OCI-LY1 (cell line): ENCODE measurements around the gene ZNF800.
"Not testable (repeated sequence)": the region's sequence is repeated elsewhere in the genome, so short reads cannot be mapped to it uniquely, and the experiment has no call there.

Experiments used
- EZH2 ChIP-seq: fragments of 200-600 bp; sonication (generic), shearing (Covaris generic); IDR thresholded peaks from 2 replicates; pipeline ENCODE4 v1.8.0; 2017; ENCODE audit warnings: borderline replicate concordance, mixed run types, mild to moderate bottlenecking, antibody characterized with exemption, low read length, moderate library complexity, mixed read lengths
- TF ChIP-seq, protein P1 (sequence below): fragments of 200-600 bp; sonication (generic), shearing (Covaris generic); IDR thresholded peaks from 2 replicates; pipeline ENCODE4 v1.5.1; 2017; ENCODE audit warnings: mild to moderate bottlenecking, antibody characterized with exemption, low read length, moderate library complexity, mixed read lengths

- TF ChIP-seq, protein P1, sequence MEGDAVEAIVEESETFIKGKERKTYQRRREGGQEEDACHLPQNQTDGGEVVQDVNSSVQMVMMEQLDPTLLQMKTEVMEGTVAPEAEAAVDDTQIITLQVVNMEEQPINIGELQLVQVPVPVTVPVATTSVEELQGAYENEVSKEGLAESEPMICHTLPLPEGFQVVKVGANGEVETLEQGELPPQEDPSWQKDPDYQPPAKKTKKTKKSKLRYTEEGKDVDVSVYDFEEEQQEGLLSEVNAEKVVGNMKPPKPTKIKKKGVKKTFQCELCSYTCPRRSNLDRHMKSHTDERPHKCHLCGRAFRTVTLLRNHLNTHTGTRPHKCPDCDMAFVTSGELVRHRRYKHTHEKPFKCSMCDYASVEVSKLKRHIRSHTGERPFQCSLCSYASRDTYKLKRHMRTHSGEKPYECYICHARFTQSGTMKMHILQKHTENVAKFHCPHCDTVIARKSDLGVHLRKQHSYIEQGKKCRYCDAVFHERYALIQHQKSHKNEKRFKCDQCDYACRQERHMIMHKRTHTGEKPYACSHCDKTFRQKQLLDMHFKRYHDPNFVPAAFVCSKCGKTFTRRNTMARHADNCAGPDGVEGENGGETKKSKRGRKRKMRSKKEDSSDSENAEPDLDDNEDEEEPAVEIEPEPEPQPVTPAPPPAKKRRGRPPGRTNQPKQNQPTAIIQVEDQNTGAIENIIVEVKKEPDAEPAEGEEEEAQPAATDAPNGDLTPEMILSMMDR = not testable (repeated sequence)
- TF ChIP-seq EZH2 = not testable (repeated sequence)
Measured at GRCh38 chr7:127429281-127429680, 36.8 kb upstream of the ZNF800 start.
